ENCODE data around the gene CCDC121.

DNA sequence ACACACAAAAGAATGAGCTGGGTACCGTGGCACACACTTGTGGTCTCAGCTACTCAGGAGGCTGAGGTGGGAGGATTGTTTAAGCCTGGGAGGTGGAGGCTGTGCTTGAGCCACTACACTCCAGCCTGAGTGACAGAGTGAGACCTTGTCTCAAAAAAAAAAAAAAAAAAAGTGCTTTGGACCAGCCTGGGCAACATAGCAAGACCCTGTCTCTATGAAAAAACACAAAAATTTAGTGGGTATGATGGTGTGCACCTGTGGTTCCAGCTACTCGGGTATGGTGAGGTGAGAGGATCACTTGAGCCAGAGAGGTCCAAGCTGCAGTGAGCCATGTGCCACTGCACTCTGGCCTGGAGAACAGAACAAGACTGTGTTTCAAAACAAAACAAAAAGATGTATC lies 35.6 kb downstream of the CCDC121 start:
- TF ChIP-seq, protein P1, sequence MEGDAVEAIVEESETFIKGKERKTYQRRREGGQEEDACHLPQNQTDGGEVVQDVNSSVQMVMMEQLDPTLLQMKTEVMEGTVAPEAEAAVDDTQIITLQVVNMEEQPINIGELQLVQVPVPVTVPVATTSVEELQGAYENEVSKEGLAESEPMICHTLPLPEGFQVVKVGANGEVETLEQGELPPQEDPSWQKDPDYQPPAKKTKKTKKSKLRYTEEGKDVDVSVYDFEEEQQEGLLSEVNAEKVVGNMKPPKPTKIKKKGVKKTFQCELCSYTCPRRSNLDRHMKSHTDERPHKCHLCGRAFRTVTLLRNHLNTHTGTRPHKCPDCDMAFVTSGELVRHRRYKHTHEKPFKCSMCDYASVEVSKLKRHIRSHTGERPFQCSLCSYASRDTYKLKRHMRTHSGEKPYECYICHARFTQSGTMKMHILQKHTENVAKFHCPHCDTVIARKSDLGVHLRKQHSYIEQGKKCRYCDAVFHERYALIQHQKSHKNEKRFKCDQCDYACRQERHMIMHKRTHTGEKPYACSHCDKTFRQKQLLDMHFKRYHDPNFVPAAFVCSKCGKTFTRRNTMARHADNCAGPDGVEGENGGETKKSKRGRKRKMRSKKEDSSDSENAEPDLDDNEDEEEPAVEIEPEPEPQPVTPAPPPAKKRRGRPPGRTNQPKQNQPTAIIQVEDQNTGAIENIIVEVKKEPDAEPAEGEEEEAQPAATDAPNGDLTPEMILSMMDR (IDR thresholded peaks at IDR 0.05 in 8 of 11, conservative IDR thresholded peaks at IDR 0.05 in 3 of 11): no peak
- TF ChIP-seq POLR2AphosphoS5 (IDR thresholded peaks at IDR 0.05): no peak

All from spleen (tissue), 7 donors.